Activated CD8-positive, alpha-beta T cell treated with anti-CD3 and anti-CD28 coated beads, Interleukin-2, amount 10 ng/mL, durations not matched to agents 7 days and 5 days (primary cell): Measurements from ENCODE around the gene RAB3C. TPM values are rescaled to one million over a fixed set of nuclear protein-coding genes. Genes with fewer than 3 reads are reported as not detected.
"Not testable (repeated sequence)": the region's sequence is repeated elsewhere in the genome, so short reads cannot be mapped to it uniquely, and the experiment has no call there.

ENCODE experiments used
- ATAC-seq: fragments of 150-1000 bp; cut with Tn5 transposase; one replicate; pipeline ENCODE4 v1.10.0; 2021; ENCODE audit warnings: moderate library complexity
- CTCF ChIA-PET: fragments of 350-600 bp; sonication (Branson Sonifier 250); formaldehyde crosslinking; loops from one replicate; lab custom pipeline; 2021; ENCODE audit warnings: antibody characterized with exemption; lab: Charles Lee
- POLR2A ChIA-PET: fragments of 350-600 bp; sonication (Branson Sonifier 250); formaldehyde crosslinking; loops from one replicate; lab custom pipeline; 2021; ENCODE audit warnings: antibody characterized with exemption; lab: Charles Lee
- DNase-seq: peaks from one replicate; pipeline ENCODE4 v3.0.0-alpha.2; 2020
- H3K27ac Mint-ChIP-seq: one replicate; pipeline ENCODE4 v1.8.0; 2021; ENCODE audit warnings: mild to moderate bottlenecking, mixed read lengths
- H3K27me3 Mint-ChIP-seq: one replicate; pipeline ENCODE4 v1.8.0; 2021; ENCODE audit warnings: low read depth, mixed read lengths
- H3K36me3 Mint-ChIP-seq: one replicate; pipeline ENCODE4 v1.8.0; 2021; ENCODE audit warnings: low read depth, mixed read lengths
- H3K4me1 Mint-ChIP-seq: one replicate; pipeline ENCODE4 v1.8.0; 2021; ENCODE audit warnings: low read depth, mixed read lengths
- H3K4me3 Mint-ChIP-seq: one replicate; pipeline ENCODE4 v1.8.0; 2021; ENCODE audit warnings: mild to moderate bottlenecking, mixed read lengths
- H3K9me3 Mint-ChIP-seq: one replicate; pipeline ENCODE4 v1.8.0; 2022; ENCODE audit warnings: mixed read lengths; ENCODE audit not compliant: insufficient read depth
- total RNA-seq, 2 experiments: library from RNA; stranded (reverse); gene quantifications; one replicate each; pipeline ENCODE4 v1.2.3, GENCODE V29; 2021

The RAB3C gene
- total RNA-seq, 2 experiments from 2014 or later = not detected

- ChIA-PET CTCF (no interaction called here), POLR2A (no interaction called here)
- DNase-seq = no peak
- Mint-ChIP-seq H3K27ac (no peak overlapping the region), H3K4me3 (no peak overlapping the region), H3K4me1 (no peaks in the 10 kb centered on the region), H3K9me3 (no peaks in the 10 kb centered on the region), H3K36me3 (no peaks in the 10 kb centered on the region), H3K27me3 (no peaks in the 10 kb centered on the region)
- no peak for ATAC-seq
Observed at GRCh38 chr5:58683567-58683966, 100.7 kb downstream of the RAB3C start.

- Mint-ChIP-seq H3K4me1 (no peaks in the 10 kb centered on the region), H3K27ac (no peak overlapping the region), H3K27me3 (no peaks in the 10 kb centered on the region), H3K36me3 (no peaks in the 10 kb centered on the region), H3K4me3 (no peak overlapping the region), H3K9me3 (no peaks in the 10 kb centered on the region)
- ChIA-PET POLR2A (no interaction called here), CTCF (no interaction called here)
- DNase-seq (no peak), ATAC-seq (no peak)
Observed at GRCh38 chr5:58687079-58687478, 104.2 kb downstream of the RAB3C start.

DNA sequence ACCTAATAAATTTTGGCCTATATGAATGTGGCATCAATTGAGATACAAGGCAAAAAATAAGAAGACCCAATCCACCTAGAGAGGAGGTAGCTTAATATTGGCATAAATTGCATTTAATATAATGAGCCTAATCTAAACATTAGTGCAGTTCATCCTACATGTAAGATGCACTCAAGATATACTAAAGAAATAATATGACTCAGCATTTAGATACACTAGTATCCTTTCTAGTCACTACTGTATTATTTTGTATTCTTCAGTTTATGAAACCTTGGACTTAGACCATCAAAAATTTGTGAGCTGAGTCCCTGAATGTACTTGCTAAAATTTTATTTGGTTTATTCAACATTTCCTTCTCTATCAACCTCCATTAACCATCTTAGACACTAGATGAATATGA lies 104.7 kb downstream of the RAB3C start:
- ChIA-PET POLR2A (no interaction called here), CTCF (no interaction called here)
- ATAC-seq (no peak), DNase-seq (no peak)
- no peaks in the 10 kb centered on the region for H3K9me3 Mint-ChIP-seq
- no peak overlapping the region for H3K27ac Mint-ChIP-seq
- no peaks in the 10 kb centered on the region for H3K36me3 Mint-ChIP-seq
- H3K27me3 Mint-ChIP-seq = no peaks in the 10 kb centered on the region
- H3K4me1 Mint-ChIP-seq = no peaks in the 10 kb centered on the region
- no peak overlapping the region for H3K4me3 Mint-ChIP-seq

GRCh38 chr5:58699088-58699761 lies 116.3 kb downstream of the RAB3C start:
- H3K36me3 Mint-ChIP-seq, CTCF ChIA-PET, H3K27me3 Mint-ChIP-seq, H3K9me3 Mint-ChIP-seq, ATAC-seq, POLR2A ChIA-PET, DNase-seq, H3K4me3 Mint-ChIP-seq, H3K4me1 Mint-ChIP-seq, H3K27ac Mint-ChIP-seq: not testable (repeated sequence)

- no peak overlapping the region for H3K4me3 Mint-ChIP-seq
- POLR2A ChIA-PET = no interaction called here
Observed at GRCh38 chr5:58699762-58700118, 116.9 kb downstream of the RAB3C start.

DNA sequence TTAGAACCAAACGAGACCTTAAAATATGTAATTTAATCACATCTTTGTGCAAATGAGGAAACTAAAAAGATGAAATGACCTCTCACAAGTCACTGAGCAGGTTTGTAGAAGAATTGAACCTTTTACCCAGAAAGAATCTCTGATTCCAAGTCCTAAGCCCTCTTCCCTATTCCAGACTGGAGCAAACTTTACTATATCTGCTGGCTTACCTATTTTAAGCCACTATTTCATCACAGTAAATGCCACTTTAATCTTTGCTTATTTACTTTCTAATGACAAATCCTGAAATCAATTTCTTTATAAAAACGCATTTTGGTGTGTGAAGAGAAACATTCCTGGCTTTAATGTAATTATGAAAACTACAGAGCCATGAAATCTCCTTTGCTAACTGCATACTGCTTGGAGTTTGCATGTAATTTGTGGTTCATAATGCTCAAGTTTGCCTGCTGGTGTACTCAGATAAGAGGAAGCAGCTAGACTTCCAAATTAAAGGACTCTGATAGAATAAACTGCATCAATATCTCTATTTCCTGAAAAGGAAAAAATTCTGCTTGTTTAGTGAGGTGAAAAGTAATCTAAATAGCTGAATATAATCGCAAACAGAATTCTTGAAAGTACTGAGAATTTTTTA lies 121.2 kb downstream of the RAB3C start:
- DNase-seq = no peak
- CTCF ChIA-PET = no interaction called here
- ATAC-seq = no peak
- Mint-ChIP-seq H3K27ac (no peak overlapping the region), H3K4me1 (no peaks in the 10 kb centered on the region), H3K9me3 (no peaks in the 10 kb centered on the region), H3K27me3 (peaks cover 3% of the 10 kb centered on the region), H3K36me3 (no peaks in the 10 kb centered on the region), H3K4me3 (no peak overlapping the region)
- POLR2A ChIA-PET = no interaction called here

More at GRCh38 chr5:58699762-58700118, 116.9 kb downstream of the RAB3C start:
- ATAC-seq (no peak), DNase-seq (no peak)
- CTCF ChIA-PET = no interaction called here
- no peak overlapping the region for H3K27ac Mint-ChIP-seq
- no peaks in the 10 kb centered on the region for H3K9me3 Mint-ChIP-seq
- H3K4me1 Mint-ChIP-seq = no peaks in the 10 kb centered on the region
- no peaks in the 10 kb centered on the region for H3K27me3 Mint-ChIP-seq
- no peaks in the 10 kb centered on the region for H3K36me3 Mint-ChIP-seq

GRCh38 chr5:58706736-58707135 lies 123.9 kb downstream of the RAB3C start:
- DNase-seq = no peak
- no peak for ATAC-seq
- no peaks in the 10 kb centered on the region for H3K9me3 Mint-ChIP-seq
- H3K4me3 Mint-ChIP-seq = no peak overlapping the region
- no peaks in the 10 kb centered on the region for H3K36me3 Mint-ChIP-seq
- ChIA-PET POLR2A (no interaction called here), CTCF (no interaction called here)
- H3K27me3 Mint-ChIP-seq = peaks cover 3% of the 10 kb centered on the region
- H3K27ac Mint-ChIP-seq = no peak overlapping the region
- no peaks in the 10 kb centered on the region for H3K4me1 Mint-ChIP-seq

GRCh38 chr5:58708456-58708855 lies 125.6 kb downstream of the RAB3C start:
- ChIA-PET POLR2A (no interaction called here), CTCF (no interaction called here)
- Mint-ChIP-seq H3K36me3 (no peaks in the 10 kb centered on the region), H3K27me3 (peaks cover 5% of the 10 kb centered on the region), H3K9me3 (no peaks in the 10 kb centered on the region), H3K4me1 (no peaks in the 10 kb centered on the region), H3K4me3 (no peak overlapping the region), H3K27ac (no peak overlapping the region)
- ATAC-seq = no peak
- DNase-seq = no peak

DNA sequence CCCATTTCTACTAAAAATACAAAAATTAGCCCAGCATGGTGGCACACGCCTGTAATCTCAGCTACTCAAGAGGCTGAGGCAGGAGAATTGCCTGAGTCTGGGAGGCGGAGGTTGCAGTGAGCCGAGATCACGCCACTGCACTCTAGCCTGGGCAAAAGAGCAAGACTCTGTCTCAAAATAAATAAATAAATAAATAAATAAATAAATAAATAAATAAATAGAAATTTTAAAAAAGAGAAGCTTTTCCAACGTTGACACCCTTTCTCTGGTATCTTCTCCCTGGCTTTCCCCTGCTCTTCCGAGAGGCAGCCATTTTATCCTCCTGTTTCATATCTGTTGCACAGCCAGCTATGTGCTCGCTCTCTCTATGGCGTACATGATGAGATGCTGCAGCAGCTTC lies 127.5 kb downstream of the RAB3C start:
- H3K36me3 Mint-ChIP-seq, H3K27ac Mint-ChIP-seq, H3K27me3 Mint-ChIP-seq, H3K9me3 Mint-ChIP-seq, H3K4me1 Mint-ChIP-seq, POLR2A ChIA-PET, H3K4me3 Mint-ChIP-seq, DNase-seq, CTCF ChIA-PET, ATAC-seq: not testable (repeated sequence)

- no peak overlapping the region for H3K4me3 Mint-ChIP-seq
- ATAC-seq = no peak
- ChIA-PET POLR2A (no interaction called here), CTCF (no interaction called here)
- H3K9me3 Mint-ChIP-seq = peaks cover 4% of the 10 kb centered on the region
- H3K27me3 Mint-ChIP-seq = peaks cover 6% of the 10 kb centered on the region
- H3K27ac Mint-ChIP-seq = no peak overlapping the region
- H3K36me3 Mint-ChIP-seq = no peaks in the 10 kb centered on the region
- DNase-seq = no peak
- no peaks in the 10 kb centered on the region for H3K4me1 Mint-ChIP-seq
Observed at GRCh38 chr5:58710871-58711270, 128.0 kb downstream of the RAB3C start.

DNA sequence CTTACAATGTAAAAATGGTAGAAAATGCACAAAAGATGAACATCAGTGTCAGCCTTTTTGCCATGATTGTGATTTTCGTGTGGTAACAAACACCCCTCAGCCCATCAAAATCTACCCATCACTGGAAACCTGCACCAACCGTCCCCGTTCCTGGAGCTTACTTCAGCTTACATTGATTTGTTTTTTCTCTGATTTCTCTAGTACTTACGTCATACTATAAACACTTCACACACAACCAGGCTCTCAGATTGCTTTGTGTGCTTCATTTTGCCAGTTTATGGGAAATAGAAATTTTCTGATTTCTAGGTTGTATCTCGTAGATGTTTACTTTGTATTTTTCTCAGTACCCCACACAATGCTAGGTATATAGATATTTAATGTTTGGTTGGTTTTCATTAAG lies 129.1 kb downstream of the RAB3C start:
- Mint-ChIP-seq H3K4me1 (no peaks in the 10 kb centered on the region), H3K27me3 (peaks cover 6% of the 10 kb centered on the region), H3K36me3 (no peaks in the 10 kb centered on the region), H3K27ac (no peak overlapping the region), H3K9me3 (peaks cover 4% of the 10 kb centered on the region), H3K4me3 (no peak overlapping the region)
- DNase-seq = no peak
- ATAC-seq = no peak
- ChIA-PET CTCF (no interaction called here), POLR2A (no interaction called here)

GRCh38 chr5:58714046-58714445 lies 131.2 kb downstream of the RAB3C start:
- H3K9me3 Mint-ChIP-seq = peaks cover 4% of the 10 kb centered on the region
- H3K27me3 Mint-ChIP-seq = peaks cover 6% of the 10 kb centered on the region
- no peak overlapping the region for H3K4me3 Mint-ChIP-seq
- DNase-seq (no peak), ATAC-seq (no peak)
- H3K27ac Mint-ChIP-seq = no peak overlapping the region
- ChIA-PET CTCF (no interaction called here), POLR2A (no interaction called here)
- H3K36me3 Mint-ChIP-seq = no peaks in the 10 kb centered on the region
- H3K4me1 Mint-ChIP-seq = no peaks in the 10 kb centered on the region
